Activated T-helper 17 cell treated with anti-CD3 and anti-CD28 coated beads, Interleukin-2, amount 50 U/mL, for 72 hours (primary cell): Measurements from ENCODE around the gene VSIR. TPM values are rescaled to one million over a fixed set of nuclear protein-coding genes. Genes with fewer than 3 reads are reported as not detected.
A peak's percentile ranks its signal among the peaks of the same experiment; 100 is the strongest.

Source experiments
- ATAC-seq: fragments of 150-1000 bp; cut with Tn5 transposase; replicated peaks from 2 replicates; pipeline ENCODE4 v1.10.0; 2021; ENCODE audit warnings: mild to moderate bottlenecking, moderate library complexity
- H3K27ac Mint-ChIP-seq: one replicate; pipeline ENCODE4 v1.8.0; 2022; ENCODE audit warnings: mixed read lengths
- H3K27me3 Mint-ChIP-seq: one replicate; pipeline ENCODE4 v1.8.0; 2022; ENCODE audit warnings: mixed read lengths
- H3K36me3 Mint-ChIP-seq: one replicate; pipeline ENCODE4 v1.8.0; 2022; ENCODE audit warnings: low read depth, mild to moderate bottlenecking, mixed read lengths
- H3K4me1 Mint-ChIP-seq: one replicate; pipeline ENCODE4 v1.8.0; 2022; ENCODE audit warnings: mixed read lengths
- H3K4me3 Mint-ChIP-seq: one replicate; pipeline ENCODE4 v1.8.0; 2022; ENCODE audit warnings: mild to moderate bottlenecking, mixed read lengths
- H3K9me3 Mint-ChIP-seq: one replicate; pipeline ENCODE4 v1.8.0; 2022; ENCODE audit warnings: mixed read lengths
- total RNA-seq, 2 donors: library from RNA; stranded (reverse); gene quantifications; one replicate each; pipeline ENCODE4 v1.2.3, GENCODE V29; 2022

Gene VSIR
- total RNA-seq, 2 donors from 2014 or later, result 27.9 to 125 TPM

- H3K4me1 Mint-ChIP-seq, result no peaks in the 10 kb centered on the region
- H3K36me3 Mint-ChIP-seq, result peaks cover 24% of the 10 kb centered on the region
- no peaks in the 10 kb centered on the region for H3K9me3 Mint-ChIP-seq
- H3K4me3 Mint-ChIP-seq, result no peak overlapping the region
- ATAC-seq, result peak; percentile 91
- H3K27ac Mint-ChIP-seq, result no peak overlapping the region
- H3K27me3 Mint-ChIP-seq, result no peaks in the 10 kb centered on the region
These were observed 38.9 kb upstream of the VSIR start for GRCh38 chr10:71812016-71812912.

GRCh38 chr10:71811351-71811750 lies 38.0 kb upstream of the VSIR start:
- Mint-ChIP-seq H3K4me1 (no peaks in the 10 kb centered on the region), H3K4me3 (no peak overlapping the region), H3K36me3 (peaks cover 15% of the 10 kb centered on the region), H3K27ac (no peak overlapping the region), H3K27me3 (no peaks in the 10 kb centered on the region), H3K9me3 (no peaks in the 10 kb centered on the region)
- ATAC-seq, result no peak

- no peaks in the 10 kb centered on the region for H3K27me3 Mint-ChIP-seq
These were observed 36.9 kb upstream of the VSIR start for GRCh38 chr10:71810048-71810750.

GRCh38 chr10:71809628-71810027 lies 36.3 kb upstream of the VSIR start:
- H3K36me3 Mint-ChIP-seq, result peaks cover 5% of the 10 kb centered on the region
- no peaks in the 10 kb centered on the region for H3K27me3 Mint-ChIP-seq
- no peaks in the 10 kb centered on the region for H3K4me1 Mint-ChIP-seq
- no peak overlapping the region for H3K4me3 Mint-ChIP-seq
- H3K9me3 Mint-ChIP-seq, result no peaks in the 10 kb centered on the region
- no peak overlapping the region for H3K27ac Mint-ChIP-seq
- no peak for ATAC-seq

More at GRCh38 chr10:71810048-71810750, 36.9 kb upstream of the VSIR start:
- Mint-ChIP-seq H3K36me3 (peaks cover 7% of the 10 kb centered on the region), H3K4me1 (no peaks in the 10 kb centered on the region), H3K9me3 (no peaks in the 10 kb centered on the region), H3K27ac (no peak overlapping the region), H3K4me3 (no peak overlapping the region)
- no peak for ATAC-seq

DNA sequence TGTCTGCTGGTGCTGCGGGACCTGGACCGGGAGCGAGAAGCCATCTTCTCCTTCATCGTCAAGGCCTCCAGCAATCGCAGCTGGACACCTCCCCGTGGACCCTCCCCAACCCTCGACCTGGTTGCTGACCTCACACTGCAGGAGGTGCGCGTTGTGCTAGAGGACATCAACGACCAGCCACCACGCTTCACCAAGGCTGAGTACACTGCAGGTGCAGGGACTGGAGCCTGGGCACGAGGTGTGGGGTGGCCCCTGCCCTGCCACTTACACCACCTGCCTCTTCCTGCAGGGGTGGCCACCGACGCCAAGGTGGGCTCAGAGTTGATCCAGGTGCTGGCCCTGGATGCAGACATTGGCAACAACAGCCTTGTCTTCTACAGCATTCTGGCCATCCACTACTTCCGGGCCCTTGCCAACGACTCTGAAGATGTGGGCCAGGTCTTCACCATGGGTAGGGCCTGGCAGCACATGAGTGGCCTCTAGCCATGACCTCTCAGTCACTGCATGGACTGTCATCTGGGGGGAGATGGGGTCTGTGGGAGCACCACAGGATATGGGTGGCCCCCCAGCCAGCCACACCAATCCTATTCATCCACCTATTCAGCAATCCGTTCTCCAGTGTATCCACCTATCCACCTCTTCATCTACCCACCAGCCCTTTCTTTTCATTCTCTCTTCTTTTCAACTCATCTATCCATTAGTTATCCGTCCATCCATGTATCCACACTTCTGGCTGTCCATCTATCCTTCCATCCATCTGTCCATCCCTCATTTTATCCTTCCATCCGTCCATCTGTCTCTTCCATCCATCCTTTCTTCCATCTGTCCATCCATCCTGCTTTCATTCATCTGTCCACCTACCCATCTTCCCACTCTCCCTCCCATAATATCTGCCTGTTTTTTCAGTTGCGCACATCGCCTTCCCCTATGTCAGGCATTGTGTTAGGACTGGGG lies 34.5 kb upstream of the VSIR start:
- no peak for ATAC-seq
- Mint-ChIP-seq H3K36me3 (no peaks in the 10 kb centered on the region), H3K4me3 (no peak overlapping the region), H3K9me3 (no peaks in the 10 kb centered on the region), H3K4me1 (peaks cover 6% of the 10 kb centered on the region), H3K27ac (no peak overlapping the region), H3K27me3 (no peaks in the 10 kb centered on the region)

GRCh38 chr10:71806704-71807556 lies 33.6 kb upstream of the VSIR start:
- H3K4me1 Mint-ChIP-seq, result peaks cover 6% of the 10 kb centered on the region

DNA sequence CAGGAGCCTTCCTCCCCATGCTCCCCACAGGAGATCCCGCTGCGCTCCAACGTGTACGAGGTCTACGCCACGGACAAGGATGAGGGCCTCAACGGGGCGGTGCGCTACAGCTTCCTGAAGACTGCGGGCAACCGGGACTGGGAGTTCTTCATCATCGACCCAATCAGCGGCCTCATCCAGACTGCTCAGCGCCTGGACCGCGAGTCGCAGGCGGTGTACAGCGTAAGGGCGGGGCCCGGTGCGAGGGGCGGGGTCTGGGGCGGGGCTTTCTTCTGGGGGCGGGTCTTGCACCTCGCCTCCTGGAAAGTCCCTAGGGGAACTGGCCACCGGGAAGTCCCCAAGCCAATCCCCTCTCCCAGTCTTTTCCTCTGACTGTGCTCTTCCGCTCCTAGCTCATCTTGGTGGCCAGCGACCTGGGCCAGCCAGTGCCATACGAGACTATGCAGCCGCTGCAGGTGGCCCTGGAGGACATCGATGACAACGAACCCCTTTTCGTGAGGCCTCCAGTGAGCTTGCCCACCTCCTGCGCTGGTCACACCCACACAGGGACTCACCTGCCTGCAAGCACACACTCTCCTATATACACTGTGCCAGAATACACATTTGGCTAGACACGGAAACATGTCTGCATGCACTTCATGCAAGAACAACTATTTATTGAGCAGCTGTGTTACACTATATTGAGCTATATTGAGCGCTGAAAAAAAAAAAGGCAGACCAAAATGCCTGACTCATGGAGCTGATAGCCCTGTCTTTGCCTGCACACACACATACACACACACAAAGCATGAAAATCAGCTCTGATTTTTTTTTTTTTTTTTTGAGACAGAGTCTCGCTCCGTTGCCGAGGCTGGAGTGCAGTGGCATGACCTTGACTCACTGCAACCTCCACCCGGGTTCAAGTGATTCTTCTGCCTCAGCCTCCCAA lies 32.7 kb upstream of the VSIR start:
- peaks cover 12% of the 10 kb centered on the region for H3K4me1 Mint-ChIP-seq
- H3K27me3 Mint-ChIP-seq, result no peaks in the 10 kb centered on the region
- ATAC-seq, result peak; percentile 37
- H3K4me3 Mint-ChIP-seq, result no peak overlapping the region
- H3K9me3 Mint-ChIP-seq, result no peaks in the 10 kb centered on the region
- no peaks in the 10 kb centered on the region for H3K36me3 Mint-ChIP-seq
- no peak overlapping the region for H3K27ac Mint-ChIP-seq

More at GRCh38 chr10:71806704-71807556, 33.6 kb upstream of the VSIR start:
- H3K36me3 Mint-ChIP-seq, result no peaks in the 10 kb centered on the region
- no peaks in the 10 kb centered on the region for H3K27me3 Mint-ChIP-seq
- H3K9me3 Mint-ChIP-seq, result no peaks in the 10 kb centered on the region
- no peak for ATAC-seq
- H3K27ac Mint-ChIP-seq, result no peak overlapping the region
- H3K4me3 Mint-ChIP-seq, result no peak overlapping the region

- ATAC-seq, result no peak
- peak overlapping the region; percentile 18 for H3K27ac Mint-ChIP-seq
- H3K9me3 Mint-ChIP-seq, result no peaks in the 10 kb centered on the region
- H3K4me3 Mint-ChIP-seq, result no peak overlapping the region
- H3K4me1 Mint-ChIP-seq, result peaks cover 12% of the 10 kb centered on the region
- H3K36me3 Mint-ChIP-seq, result no peaks in the 10 kb centered on the region
- no peaks in the 10 kb centered on the region for H3K27me3 Mint-ChIP-seq
These were observed 30.8 kb upstream of the VSIR start for GRCh38 chr10:71804077-71804476.

GRCh38 chr10:71802715-71803488 lies 29.6 kb upstream of the VSIR start:
- H3K27me3 Mint-ChIP-seq, result no peaks in the 10 kb centered on the region
- no peak overlapping the region for H3K4me3 Mint-ChIP-seq
- peaks cover 12% of the 10 kb centered on the region for H3K4me1 Mint-ChIP-seq
- H3K9me3 Mint-ChIP-seq, result no peaks in the 10 kb centered on the region
- no peak for ATAC-seq
- H3K27ac Mint-ChIP-seq, result no peak overlapping the region
- no peaks in the 10 kb centered on the region for H3K36me3 Mint-ChIP-seq

- H3K27ac Mint-ChIP-seq, result no peak overlapping the region
- H3K4me3 Mint-ChIP-seq, result no peak overlapping the region
- H3K27me3 Mint-ChIP-seq, result no peaks in the 10 kb centered on the region
- no peaks in the 10 kb centered on the region for H3K36me3 Mint-ChIP-seq
- peaks cover 16% of the 10 kb centered on the region for H3K4me1 Mint-ChIP-seq
- no peaks in the 10 kb centered on the region for H3K9me3 Mint-ChIP-seq
- ATAC-seq, result no peak
These were observed 28.9 kb upstream of the VSIR start for GRCh38 chr10:71802235-71802634.

- no peak for ATAC-seq
- H3K36me3 Mint-ChIP-seq, result no peaks in the 10 kb centered on the region
- H3K4me1 Mint-ChIP-seq, result peaks cover 19% of the 10 kb centered on the region
- no peaks in the 10 kb centered on the region for H3K27me3 Mint-ChIP-seq
- no peaks in the 10 kb centered on the region for H3K9me3 Mint-ChIP-seq
- H3K4me3 Mint-ChIP-seq, result no peak overlapping the region
- no peak overlapping the region for H3K27ac Mint-ChIP-seq
These were observed 28.0 kb upstream of the VSIR start for GRCh38 chr10:71801361-71801760.
